DND-41 (cell line): Measurements from ENCODE around the gene CLK3.

ENCODE experiments used
- ATAC-seq: fragments of 200-7000 bp; cut with Tn5 transposase; 3 replicates; pipeline ENCODE4 v1.9.1; 2021; ENCODE audit warnings: low read depth; ENCODE audit not compliant: insufficient read depth
- DNase-seq: peaks from one replicate; pipeline ENCODE4 v3.0.0-alpha.2; 2020
- H2AFZ ChIP-seq: 2 replicates; pipeline ENCODE4 v1.6.0; 2012; ENCODE audit warnings: low read depth, low read length
- H3K27ac ChIP-seq: 2 replicates; pipeline ENCODE4 v1.5.1; 2012; ENCODE audit warnings: low read length, inconsistent platforms
- H3K27me3 ChIP-seq: fragments of 200-600 bp; sonication (generic); 2 replicates; pipeline ENCODE4 v1.6.0; 2012; ENCODE audit warnings: low read length, mild to moderate bottlenecking, inconsistent platforms; ENCODE audit not compliant: insufficient read depth, poor library complexity
- H3K36me3 ChIP-seq: 2 replicates; pipeline ENCODE4 v1.5.1; 2012; ENCODE audit warnings: low read length, inconsistent platforms; ENCODE audit not compliant: insufficient read depth
- H3K4me1 ChIP-seq: 2 replicates; pipeline ENCODE4 v1.5.1; 2012; ENCODE audit warnings: mild to moderate bottlenecking, low read length; ENCODE audit not compliant: insufficient read depth
- H3K4me2 ChIP-seq: 2 replicates; pipeline ENCODE4 v1.6.0; 2012; ENCODE audit warnings: mild to moderate bottlenecking, moderate library complexity, low read length, inconsistent platforms; ENCODE audit not compliant: insufficient read depth
- H3K4me3 ChIP-seq, 2 experiments: fragments of 200-600 bp in 1 of 2; shearing (Covaris generic) in 1 of 2; 2 replicates each; pipeline ENCODE4 v1.5.1; 2012 to 2016; ENCODE audit warnings: inconsistent platforms in 2 of 2, low read length in 2 of 2, mild to moderate bottlenecking in 2 of 2, low read depth in 1 of 2, moderate library complexity in 1 of 2
- H3K79me2 ChIP-seq: 2 replicates; pipeline ENCODE4 v1.6.0; 2012; ENCODE audit warnings: low read length, inconsistent platforms; ENCODE audit not compliant: insufficient read depth
- H3K9ac ChIP-seq: 2 replicates; pipeline ENCODE4 v1.6.0; 2012; ENCODE audit warnings: low read depth, mild to moderate bottlenecking, inconsistent platforms, low read length, moderate library complexity
- H3K9me3 ChIP-seq: 2 replicates; pipeline ENCODE4 v1.5.1; 2012; ENCODE audit warnings: low read length, moderate library complexity, mild to moderate bottlenecking, inconsistent platforms; ENCODE audit not compliant: insufficient read depth, severe bottlenecking
- H4K20me1 ChIP-seq: 2 replicates; pipeline ENCODE4 v1.6.0; 2012; ENCODE audit warnings: low read length; ENCODE audit not compliant: insufficient read depth
- EZH2 ChIP-seq: IDR thresholded peaks from 3 replicates; pipeline ENCODE4 v1.6.1; 2012; ENCODE audit warnings: borderline replicate concordance, low read depth, mild to moderate bottlenecking, moderate library complexity, low read length, inconsistent platforms; ENCODE audit not compliant: severe bottlenecking
- TF ChIP-seq, protein P1 (sequence below): IDR thresholded peaks from 2 replicates; pipeline ENCODE4 v1.5.1; 2012; ENCODE audit warnings: borderline replicate concordance, low read length, moderate library complexity, mild to moderate bottlenecking; ENCODE audit not compliant: poor library complexity, severe bottlenecking; ENCODE audit errors: extremely low read depth

The CLK3 gene

DNA sequence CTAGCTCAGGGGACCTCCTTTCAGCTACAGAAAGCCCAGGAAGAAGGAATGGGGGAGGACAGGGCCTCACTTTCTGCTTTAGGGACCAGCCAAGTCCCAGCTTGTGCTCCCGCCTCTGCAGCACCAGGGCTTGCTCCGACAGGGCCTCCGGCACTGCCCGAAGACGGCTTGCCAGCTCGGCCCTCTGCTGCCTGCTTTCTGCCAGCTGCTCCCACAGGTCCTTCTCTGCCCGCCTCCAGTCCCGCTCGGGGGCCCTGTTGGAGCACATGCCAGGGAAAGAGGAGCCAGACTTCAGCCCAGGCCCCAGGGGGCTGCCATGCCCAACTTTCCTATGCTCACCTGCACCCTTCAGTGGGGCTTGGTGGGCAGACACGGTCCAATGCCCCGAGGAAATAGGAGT lies 4.3 kb upstream of the CLK3 start:
- Histone ChIP-seq H2AFZ (no peak overlapping the region), H3K4me1 (peaks cover 12% of the 10 kb centered on the region), H3K36me3 (peaks cover 5% of the 10 kb centered on the region; the same call in 1 of the 2 replicates), H3K27ac (no peak overlapping the region), H3K4me2 (no peak overlapping the region), H3K9me3 (no peaks in the 10 kb centered on the region), H3K79me2 (peaks cover 7% of the 10 kb centered on the region), H3K9ac (no peak overlapping the region), H3K27me3 (no peaks in the 10 kb centered on the region), H3K4me3 (no peak overlapping the region), H4K20me1 (peaks cover 3% of the 10 kb centered on the region; the same call in 1 of the 2 replicates)
- DNase-seq (no peak), ATAC-seq (no peak)
- TF ChIP-seq EZH2: no peak
- TF ChIP-seq, protein P1, sequence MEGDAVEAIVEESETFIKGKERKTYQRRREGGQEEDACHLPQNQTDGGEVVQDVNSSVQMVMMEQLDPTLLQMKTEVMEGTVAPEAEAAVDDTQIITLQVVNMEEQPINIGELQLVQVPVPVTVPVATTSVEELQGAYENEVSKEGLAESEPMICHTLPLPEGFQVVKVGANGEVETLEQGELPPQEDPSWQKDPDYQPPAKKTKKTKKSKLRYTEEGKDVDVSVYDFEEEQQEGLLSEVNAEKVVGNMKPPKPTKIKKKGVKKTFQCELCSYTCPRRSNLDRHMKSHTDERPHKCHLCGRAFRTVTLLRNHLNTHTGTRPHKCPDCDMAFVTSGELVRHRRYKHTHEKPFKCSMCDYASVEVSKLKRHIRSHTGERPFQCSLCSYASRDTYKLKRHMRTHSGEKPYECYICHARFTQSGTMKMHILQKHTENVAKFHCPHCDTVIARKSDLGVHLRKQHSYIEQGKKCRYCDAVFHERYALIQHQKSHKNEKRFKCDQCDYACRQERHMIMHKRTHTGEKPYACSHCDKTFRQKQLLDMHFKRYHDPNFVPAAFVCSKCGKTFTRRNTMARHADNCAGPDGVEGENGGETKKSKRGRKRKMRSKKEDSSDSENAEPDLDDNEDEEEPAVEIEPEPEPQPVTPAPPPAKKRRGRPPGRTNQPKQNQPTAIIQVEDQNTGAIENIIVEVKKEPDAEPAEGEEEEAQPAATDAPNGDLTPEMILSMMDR: no peak

- H3K4me3 ChIP-seq: no peak overlapping the region
- no peaks in the 10 kb centered on the region for H3K9me3 ChIP-seq
- H4K20me1 ChIP-seq: peaks cover 7% of the 10 kb centered on the region
- peaks cover 5% of the 10 kb centered on the region; the same call in 1 of the 2 replicates for H3K36me3 ChIP-seq
- no peak for TF ChIP-seq EZH2
- TF ChIP-seq, protein P1: no peak
- no peak for ATAC-seq
- DNase-seq: no peak
- H3K27ac ChIP-seq: no peak overlapping the region
- no peak overlapping the region for H2AFZ ChIP-seq
- peaks cover 12% of the 10 kb centered on the region for H3K79me2 ChIP-seq
- no peak overlapping the region for H3K9ac ChIP-seq
- H3K4me2 ChIP-seq: no peak overlapping the region
- no peaks in the 10 kb centered on the region for H3K27me3 ChIP-seq
- H3K4me1 ChIP-seq: peaks cover 17% of the 10 kb centered on the region
Measured at GRCh38 chr15:74611834-74612233, 3.8 kb upstream of the CLK3 start.

- no peak for ATAC-seq
- no peaks in the 10 kb centered on the region for H3K9me3 ChIP-seq
- DNase-seq: no peak
- H3K27ac ChIP-seq: no peak overlapping the region
- no peak overlapping the region for H3K9ac ChIP-seq
- peaks cover 20% of the 10 kb centered on the region for H3K79me2 ChIP-seq
- H3K4me1 ChIP-seq: peaks cover 25% of the 10 kb centered on the region
- H3K4me3 ChIP-seq: no peak overlapping the region
- H4K20me1 ChIP-seq: peaks cover 16% of the 10 kb centered on the region
- peaks cover 12% of the 10 kb centered on the region for H3K36me3 ChIP-seq
- TF ChIP-seq, protein P1: no peak
- TF ChIP-seq EZH2: no peak
- H3K27me3 ChIP-seq: no peaks in the 10 kb centered on the region
- H3K4me2 ChIP-seq: no peak overlapping the region
- H2AFZ ChIP-seq: no peak overlapping the region
Measured at GRCh38 chr15:74612677-74613076, 3.0 kb upstream of the CLK3 start.
